Thyroid gland (tissue), 4 donors: ENCODE measurements around the gene TTLL13. TPM values are rescaled to one million over a fixed set of nuclear protein-coding genes. Genes with fewer than 3 reads are reported as not detected.

Experiments used
- DNase-seq, 2 donors: peaks; one replicate each; pipeline ENCODE4 v3.0.0-alpha.2; 2019
- H3K27ac ChIP-seq, 3 donors: fragments of 200-600 bp; sonication (generic); 1 replicate in 2 of 3; 2 replicates in 1 of 3; pipeline ENCODE4 v1.5.1; 2016 to 2019; ENCODE audit warnings: mild to moderate bottlenecking in 1 of 3, moderate library complexity in 1 of 3
- H3K27me3 ChIP-seq: fragments of 200-600 bp; sonication (generic); one replicate; pipeline ENCODE4 v1.5.1; 2019
- H3K36me3 ChIP-seq, 2 donors: fragments of 200-600 bp; sonication (generic); one replicate each; pipeline ENCODE4 v1.5.1; 2016 to 2019
- H3K4me1 ChIP-seq, 2 donors: fragments of 200-600 bp; sonication (generic); one replicate each; pipeline ENCODE4 v1.5.1; 2017 to 2019
- H3K4me3 ChIP-seq, 3 donors: fragments of 200-600 bp; sonication (generic); replicated peaks in 1 of 3; 1 replicate in 2 of 3; 2 replicates in 1 of 3; pipeline ENCODE4 v1.5.1; 2016; ENCODE audit warnings: mild to moderate bottlenecking in 1 of 3
- H3K9me3 ChIP-seq: fragments of 200-600 bp; sonication (generic); one replicate; pipeline ENCODE4 v1.5.1; 2017
- CTCF ChIP-seq, 6 experiments: fragments of 200-600 bp in 3 of 6; fragments of 450-650 bp in 3 of 6; sonication (generic) in 3 of 6; IDR thresholded peaks; one replicate each; pipeline ENCODE4 v1.5.1; 2016 to 2019; ENCODE audit warnings: antibody characterized with exemption in 6 of 6, mild to moderate bottlenecking in 2 of 6, inconsistent platforms in 1 of 6, moderate library complexity in 1 of 6
- POLR2A ChIP-seq, 2 donors: fragments of 450-650 bp; IDR thresholded peaks; one replicate each; pipeline ENCODE4 v1.6.1; 2017; ENCODE audit warnings: antibody characterized with exemption in 2 of 2, mild to moderate bottlenecking in 2 of 2, moderate library complexity in 1 of 2
- WGBS, 2 donors: methylation state at CpG; one replicate each; pipeline ENCODE4 v1.1.5; 2017; 5-methylcytosine and 5-hydroxymethylcytosine counted together
- intact Hi-C: fragments of 100-400 bp; cut with DNase I; formaldehyde crosslinking; loops from one replicate; pipeline ENCODE4 v1.15.1; 2023
- total RNA-seq, 4 donors: library from RNA; depleted of rRNA; stranded (reverse); fragments of >200 nt; gene quantifications; one replicate each; pipeline ENCODE4 v1.2.3, GENCODE V29; 2016

TTLL13 gene
- total RNA-seq, 4 donors from 2014 or later: 0.13 to 0.22 TPM; not detected in 2

- Histone ChIP-seq H3K27ac (peak overlapping the region; percentile 82 to 95 (median 85)), H3K27me3 (no peaks in the 10 kb centered on the region), H3K36me3 (peaks cover 0 to 8% of the 10 kb centered on the region in 2 donors), H3K4me3 (no peak overlapping the region), H3K9me3 (no peaks in the 10 kb centered on the region), H3K4me1 (peaks cover 55 to 67% of the 10 kb centered on the region in 2 donors)
- no peak for TF ChIP-seq POLR2A (IDR thresholded peaks at IDR 0.05)
- peak in 3 of 6 experiments; percentile 20 to 40 (median 21) for TF ChIP-seq CTCF (IDR thresholded peaks at IDR 0.05)
- intact Hi-C loops: no loop called here
- peak; percentile 61 to 74 for DNase-seq
- 54% methylated on average over 8 of the region's 8 CpGs for WGBS, 2 donors
Observed at GRCh38 chr15:90214553-90215196, 34.7 kb upstream of the TTLL13 start.

- no peaks in the 10 kb centered on the region for H3K27me3 ChIP-seq
Observed at GRCh38 chr15:90217671-90218394, 31.5 kb upstream of the TTLL13 start.

GRCh38 chr15:90219421-90220141 is 29.8 kb upstream of the TTLL13 start:
- Histone ChIP-seq H3K4me1 (peaks cover 13 to 27% of the 10 kb centered on the region in 2 donors), H3K27me3 (no peaks in the 10 kb centered on the region), H3K27ac (peak overlapping the region in 2 of 3 donors; percentile 47 to 58), H3K36me3 (peaks cover 19 to 22% of the 10 kb centered on the region in 2 donors), H3K9me3 (no peaks in the 10 kb centered on the region), H3K4me3 (no peak overlapping the region)
- WGBS, 2 donors: 62 to 76% methylated on average over 16 of the region's 17 CpGs
- TF ChIP-seq CTCF (IDR thresholded peaks at IDR 0.05): peak; percentile 41 to 64 (median 49)
- no peak for TF ChIP-seq POLR2A (IDR thresholded peaks at IDR 0.05)
- intact Hi-C loops: no loop called here
- peak; percentile 42 to 46 for DNase-seq

More at GRCh38 chr15:90217671-90218394, 31.5 kb upstream of the TTLL13 start:
- no peak for TF ChIP-seq POLR2A (IDR thresholded peaks at IDR 0.05)
- no peak for TF ChIP-seq CTCF (IDR thresholded peaks at IDR 0.05)
- intact Hi-C loops: no loop called here
- no peak overlapping the region for H3K4me3 ChIP-seq
- H3K9me3 ChIP-seq: no peaks in the 10 kb centered on the region
- H3K4me1 ChIP-seq: peaks cover 31 to 44% of the 10 kb centered on the region in 2 donors
- no peak overlapping the region for H3K27ac ChIP-seq
- no peak for DNase-seq
- H3K36me3 ChIP-seq: peaks cover 3 to 8% of the 10 kb centered on the region in 2 donors
- WGBS, 2 donors: 88 to 99% methylated on average over 8 to 9 of the region's 9 CpGs

- no peaks in the 10 kb centered on the region for H3K27me3 ChIP-seq
- intact Hi-C loops: no loop called here
- TF ChIP-seq CTCF (IDR thresholded peaks at IDR 0.05) (peak in 5 of 6 experiments; percentile 40 to 86 (median 79)), POLR2A (IDR thresholded peaks at IDR 0.05) (no peak)
- DNase-seq: peak; percentile 77 to 79
- peaks cover 36 to 37% of the 10 kb centered on the region in 2 donors for H3K36me3 ChIP-seq
- no peak overlapping the region for H3K4me3 ChIP-seq
- no peaks in the 10 kb centered on the region for H3K9me3 ChIP-seq
- H3K4me1 ChIP-seq: peaks cover 6 to 15% of the 10 kb centered on the region in 2 donors
- WGBS, 2 donors: 60 to 86% methylated on average over 6 to 14 of the region's 14 CpGs
- H3K27ac ChIP-seq: peak overlapping the region; percentile 41 to 68 (median 55)
Observed at GRCh38 chr15:90221246-90221900, 28.0 kb upstream of the TTLL13 start.
